Heart left ventricle (tissue), 13 donors: Measurements from ENCODE around the gene MEF2A.
"Not testable (repeated sequence)": the region's sequence is repeated elsewhere in the genome, so short reads cannot be mapped to it uniquely, and the experiment has no call there.

ENCODE experiments used
- CTCF ChIP-seq, 12 donors: fragments of 200-600 bp; sonication (generic) in 4 of 12; IDR thresholded peaks; one replicate each; pipeline versions ENCODE4 v1.5.0 to v1.8.0; 2018 to 2022; ENCODE audit warnings: antibody characterized with exemption in 12 of 12, mild to moderate bottlenecking in 5 of 12
- POLR2A ChIP-seq, 2 donors: fragments of 450-650 bp; IDR thresholded peaks; one replicate each; pipeline ENCODE4 v1.6.1; 2017; ENCODE audit warnings: antibody characterized with exemption in 2 of 2, mild to moderate bottlenecking in 2 of 2, moderate library complexity in 2 of 2
- donor health status: ischemic (EF 13 %, LVEDD 7.1; RV severe dilation, severe dysfunction).
- donor health status: DM: no; HTN: yes; CAD: no.
- donor health status: DM: no; HTN: no; CAD: no.
- donor health status: ischemic (EF 25% LVEDD 6.9; RV normal size, moderate dysfunction).
- donor health status: ischemic (EF 25% LVEDD 5.7; RV mildly dilated, moderate dysfunction).
- donor health status: ischemic (EF 35%, LVEDD 5.7; RV mildly dilated, moderate dysfunction).
- donor health status: nonischemic (EF 11% LVEDD 7.7; RV severe dilation, severe dysfunction).
- donor health status: DM: yes; HTN: yes; CAD: no.
- donor health status: PGD.
- donor health status: ischemic (EF 29% LVEDD 5.4; RV normal size, mild dysfunction).
- donor health status: nonischemic (EF 23%, LVEDD 6.1; RV moderate dilation, normal function).

- not testable (repeated sequence) for TF ChIP-seq CTCF, POLR2A (IDR thresholded peaks at IDR 0.05)
Measured at GRCh38 chr15:99750326-99750725, 184.5 kb downstream of the MEF2A start.
